Gastroesophageal sphincter (tissue), 3 donors: ENCODE data around the gene DCK.

Source experiments
- CTCF ChIP-seq, 4 experiments: fragments of 200-600 bp in 2 of 4; fragments of 450-650 bp in 2 of 4; sonication (generic) in 1 of 4; IDR thresholded peaks; one replicate each; pipeline ENCODE4 v1.5.1; 2017 to 2019; ENCODE audit warnings: antibody characterized with exemption in 4 of 4, mild to moderate bottlenecking in 2 of 4, moderate library complexity in 2 of 4
- EP300 ChIP-seq: sonication (generic); formaldehyde crosslinking; IDR thresholded peaks from one replicate; pipeline ENCODE4 v1.6.1; 2017; ENCODE audit warnings: antibody characterized with exemption, mild to moderate bottlenecking

- TF ChIP-seq CTCF (IDR thresholded peaks at IDR 0.05) = no peak
- TF ChIP-seq EP300 = no peak
These were observed 58.6 kb downstream of the DCK start for GRCh38 chr4:71052034-71052433.
